ENCODE data around the gene CR1L. TPM values are rescaled to one million over a fixed set of nuclear protein-coding genes. Genes with fewer than 3 reads are reported as not detected.

CR1L gene
- total and polyA plus RNA-seq, 2 of the 8 experiments (the other 6 are each of a cell fraction or from before 2014, with no cell fraction given) = 0.39 TPM; not detected in 1

- Histone ChIP-seq H3K27ac (ENCODE audit: low read depth, low read length) (no peak overlapping the region), H3K4ac (replicated peaks; ENCODE audit: insufficient read length, low read depth, low read length) (no peak overlapping the region), H3K79me1 (ENCODE audit: low read depth, low read length) (no peaks in the 10 kb centered on the region), H2BK120ac (replicated peaks; ENCODE audit: low read depth, low read length) (no peak overlapping the region), H2BK5ac (ENCODE audit: low read depth, low read length) (no peak overlapping the region), H3K56ac (replicated peaks; ENCODE audit: insufficient read length, low read depth, low read length) (no peak overlapping the region), H3K9ac (replicated peaks in 1 of 4; ENCODE audit: extremely low read depth in 1 of 4, low read depth in 3 of 4, low read length in 3 of 4) (no peak overlapping the region), H3K4me2 (ENCODE audit: insufficient read depth in 1 of 2, low read depth in 2 of 2, low read length in 2 of 2) (no peak overlapping the region), H2AFZ (ENCODE audit: low read length) (no peak overlapping the region), H2BK12ac (ENCODE audit: low read depth, low read length) (no peak overlapping the region), H3K36me3 (ENCODE audit: control insufficient read depth in 2 of 4, insufficient read depth in 4 of 4, low read length in 3 of 4) (no peaks in the 10 kb centered on the region), H4K91ac (replicated peaks; ENCODE audit: insufficient read length, low read length) (no peak overlapping the region), H3K23ac (ENCODE audit: insufficient read length) (no peak overlapping the region), H3K79me2 (ENCODE audit: control insufficient read depth in 1 of 2, insufficient read depth in 2 of 2, low read length in 2 of 2) (no peaks in the 10 kb centered on the region), H2BK15ac (ENCODE audit: low read length) (no peak overlapping the region), H3K4me1 (replicated peaks in 1 of 4; ENCODE audit: control insufficient read depth in 3 of 4, insufficient read depth in 4 of 4, low read length in 3 of 4) (no peaks in the 10 kb centered on the region; a peak in 1 of 7 replicates), H3K18ac (ENCODE audit: extremely low read depth, low read length) (no peak overlapping the region), H4K5ac (ENCODE audit: insufficient read length, low read depth, low read length) (no peak overlapping the region), H3K9me3 (ENCODE audit: insufficient read depth in 2 of 2, low read depth in 1 of 2, low read length in 1 of 2) (no peaks in the 10 kb centered on the region), H3K4me3 (ENCODE audit: extremely low read depth in 1 of 4, insufficient read depth in 2 of 4, low read depth in 3 of 4, low read length in 4 of 4) (no peak overlapping the region), H3K27me3 (replicated peaks in 1 of 4; ENCODE audit: control insufficient read depth in 3 of 4, extremely low read depth in 1 of 4, insufficient read depth in 3 of 4, low read length in 3 of 4) (no peaks in the 10 kb centered on the region), H3K14ac (ENCODE audit: insufficient read length) (no peak overlapping the region), H2AK5ac (ENCODE audit: low read depth, low read length) (no peak overlapping the region), H2BK20ac (ENCODE audit: low read length) (peak overlapping the region; percentile 28; the same call in 1 of the 2 replicates), H4K20me1 (replicated peaks in 1 of 2; ENCODE audit: control insufficient read depth in 1 of 2, insufficient read depth in 2 of 2, low read length in 2 of 2) (no peaks in the 10 kb centered on the region), H3K23me2 (ENCODE audit: low read depth, low read length) (no peaks in the 10 kb centered on the region), H4K8ac (ENCODE audit: extremely low read depth, insufficient read depth, low read length) (no peak overlapping the region)
- DNase-seq (ENCODE audit: low read depth in 1 of 2, low spot score in 2 of 2) = no peak
- ChIA-PET POLR2A (ENCODE audit: partially characterized antibody) (interaction anchor here (1.2 kb wide), 1 partner anchor 352 kb away, joined by 3 read pairs; the partner anchor contains the start of gene CD55), CTCF (ENCODE audit: partially characterized antibody) (interaction anchor here (0.7 to 3.3 kb wide), 16 partner anchors 14 to 595 kb away, joined by 3 to 36 read pairs (median 4); partner anchors contain the start of gene CR2)
- TF ChIP-seq POLR2AphosphoS5 (IDR thresholded peaks at IDR 0.05; ENCODE audit: low read depth, low read length) (no peak), RNF2 (IDR thresholded peaks at IDR 0.05; ENCODE audit: borderline replicate concordance, low read depth, low read length, missing control alignments, poor library complexity, severe bottlenecking) (no peak), CTBP2 (IDR thresholded peaks at IDR 0.05; ENCODE audit: borderline replicate concordance, insufficient read depth, insufficient read length, low read length) (no peak), PHF8 (conservative IDR thresholded peaks at IDR 0.05; ENCODE audit: low read depth, low read length) (no peak), TEAD4 (IDR thresholded peaks at IDR 0.05; ENCODE audit: low read depth, low read length) (no peak), NRF1 (IDR thresholded peaks at IDR 0.05; ENCODE audit: low read depth, low read length) (no peak), CTCF (IDR thresholded peaks at IDR 0.05; ENCODE audit: control extremely low read depth in 1 of 3, insufficient read depth in 1 of 3, low read depth in 1 of 3, low read length in 3 of 3) (no peak), CBX5 (IDR thresholded peaks at IDR 0.05; ENCODE audit: low read depth, low read length) (no peak), POLR2A (IDR thresholded peaks at IDR 0.05; ENCODE audit: control extremely low read depth in 1 of 2, low read depth in 2 of 2, low read length in 2 of 2) (no peak), GTF2F1 (IDR thresholded peaks at IDR 0.05; ENCODE audit: borderline replicate concordance, low read depth, low read length) (no peak)
- 74% methylated on average over 6 of the region's 6 CpGs; no CpG with 5 or more reads in 1 of the 2 experiments for WGBS, 2 experiments (ENCODE audit: extremely low coverage in 1 of 2, insufficient coverage in 1 of 2, insufficient read length in 1 of 2, insufficient replicate concordance in 2 of 2, low coverage in 1 of 2, low lambda C conversion rate in 2 of 2, missing lambda C conversion rate in 1 of 2)
- FAIRE-seq = no peak
Observed at GRCh38 chr1:207673399-207673798, 28.5 kb downstream of the CR1L start.
